WTC11 (cell line): ENCODE measurements around the gene CNDP2. TPM values are rescaled to one million over a fixed set of nuclear protein-coding genes. Genes with fewer than 3 reads are reported as not detected.

Experiments
- ATAC-seq: fragments of 200-7000 bp; cut with Tn5 transposase; 2 replicates; pipeline ENCODE4 v1.10.0; 2021; ENCODE audit warnings: mild to moderate bottlenecking, moderate library complexity
- CTCF ChIA-PET: fragments of 300-600 bp; sonication (Branson Sonifier 250); formaldehyde crosslinking; loops from one replicate; lab custom pipeline; 2021; ENCODE audit warnings: antibody characterized with exemption; lab: Charles Lee
- POLR2A ChIA-PET: fragments of 350-600 bp; sonication (Branson Sonifier 250); formaldehyde crosslinking; loops from one replicate; lab custom pipeline; 2021; ENCODE audit warnings: antibody characterized with exemption; lab: Charles Lee
- DNase-seq: peaks from one replicate; pipeline ENCODE4 v3.0.0; 2021; ENCODE audit warnings: low spot score
- H3K27ac Mint-ChIP-seq: 2 replicates; pipeline ENCODE4 v1.8.0; 2021; ENCODE audit warnings: mixed read lengths
- H3K27me3 Mint-ChIP-seq: 2 replicates; pipeline ENCODE4 v1.8.0; 2021; ENCODE audit warnings: low read depth, mild to moderate bottlenecking, moderate library complexity, mixed read lengths
- H3K36me3 Mint-ChIP-seq: 2 replicates; pipeline ENCODE4 v1.8.0; 2021; ENCODE audit warnings: mixed read lengths
- H3K4me1 Mint-ChIP-seq: 2 replicates; pipeline ENCODE4 v1.8.0; 2022; ENCODE audit warnings: mixed read lengths
- H3K4me3 Mint-ChIP-seq: 2 replicates; pipeline ENCODE4 v1.8.0; 2021; ENCODE audit warnings: mild to moderate bottlenecking, moderate library complexity, mixed read lengths
- H3K9me3 Mint-ChIP-seq: 2 replicates; pipeline ENCODE4 v1.8.0; 2021; ENCODE audit warnings: mixed read lengths
- ATF1 ChIP-seq: sonication (generic); formaldehyde crosslinking; IDR thresholded peaks from 2 replicates; pipeline ENCODE4 v1.8.1; 2023; ENCODE audit warnings: mild to moderate bottlenecking, moderate library complexity, missing genetic modification reagents
- CBFB ChIP-seq: sonication (generic); formaldehyde crosslinking; IDR thresholded peaks from 2 replicates; pipeline ENCODE4 v1.8.1; 2022; ENCODE audit warnings: mild to moderate bottlenecking, low read depth, missing genetic modification reagents
- ETV6 ChIP-seq: sonication (generic); formaldehyde crosslinking; IDR thresholded peaks from 2 replicates; pipeline ENCODE4 v1.8.1; 2022; ENCODE audit warnings: mild to moderate bottlenecking, missing genetic modification reagents
- GABPB1 ChIP-seq: sonication (generic); formaldehyde crosslinking; IDR thresholded peaks from 2 replicates; pipeline ENCODE4 v1.8.1; 2023; ENCODE audit warnings: mild to moderate bottlenecking, missing genetic modification reagents
- GTF2I ChIP-seq: fragments of 250-450 bp; sonication (Bioruptor Pico); conservative IDR thresholded peaks from 2 replicates; pipeline ENCODE4 v1.4.0; 2021; ENCODE audit warnings: mild to moderate bottlenecking
- JAZF1 ChIP-seq: fragments of 250-450 bp; sonication (Bioruptor Pico); IDR thresholded peaks from 2 replicates; pipeline ENCODE4 v1.9.0; 2021; ENCODE audit warnings: moderate library complexity, mild to moderate bottlenecking, inconsistent platforms
- SOX15 ChIP-seq: fragments of 250-450 bp; sonication (Bioruptor Pico); IDR thresholded peaks from 2 replicates; pipeline ENCODE4 v1.9.0; 2021; ENCODE audit warnings: mild to moderate bottlenecking
- TEAD4 ChIP-seq: sonication (generic); formaldehyde crosslinking; IDR thresholded peaks from 2 replicates; pipeline ENCODE4 v1.8.0; 2022; ENCODE audit warnings: mild to moderate bottlenecking, missing genetic modification reagents
- ZNF138 ChIP-seq: sonication (generic); formaldehyde crosslinking; conservative IDR thresholded peaks from 2 replicates; pipeline ENCODE4 v1.8.1; 2022; ENCODE audit warnings: mild to moderate bottlenecking, moderate library complexity, missing genetic modification reagents
- ZNF263 ChIP-seq: sonication (generic); formaldehyde crosslinking; IDR thresholded peaks from 2 replicates; pipeline ENCODE4 v1.8.1; 2022; ENCODE audit warnings: low read depth, mild to moderate bottlenecking, moderate library complexity, missing genetic modification reagents
- ZNF396 ChIP-seq: fragments of 250-450 bp; sonication (Bioruptor Pico); IDR thresholded peaks from 2 replicates; pipeline ENCODE4 v1.8.0; 2021; ENCODE audit warnings: mild to moderate bottlenecking, moderate library complexity, borderline replicate concordance
- total RNA-seq: library from RNA; stranded (reverse); gene quantifications from 3 replicates; pipeline ENCODE4 v1.2.3, GENCODE V29; 2021
- TF ChIP-seq, protein P1 (sequence below): fragments of 250-450 bp; sonication (Bioruptor Pico); IDR thresholded peaks from 2 replicates; pipeline ENCODE4 v1.9.0; 2021; ENCODE audit warnings: mild to moderate bottlenecking, borderline replicate concordance
- TF ChIP-seq, protein P2 (sequence below): fragments of 200-600 bp; IDR thresholded peaks from 2 replicates; pipeline ENCODE4 v1.8.0; 2022; ENCODE audit warnings: antibody characterized with exemption
- TF ChIP-seq, protein P3 (sequence below): sonication (generic); formaldehyde crosslinking; IDR thresholded peaks from 2 replicates; pipeline ENCODE4 v1.8.1; 2022; ENCODE audit warnings: mild to moderate bottlenecking, moderate library complexity, missing genetic modification reagents
- TF ChIP-seq, protein P4 (sequence below): fragments of 250-450 bp; sonication (Bioruptor Pico); conservative IDR thresholded peaks from 2 replicates; pipeline ENCODE4 v1.9.0; 2021; ENCODE audit warnings: mild to moderate bottlenecking
- TF ChIP-seq, protein P5 (sequence below): sonication (generic); formaldehyde crosslinking; IDR thresholded peaks from 2 replicates; pipeline ENCODE4 v1.8.1; 2023; ENCODE audit warnings: mild to moderate bottlenecking, missing genetic modification reagents, borderline replicate concordance

The CNDP2 gene
- total RNA-seq, 1 experiment from 2014 or later = 248 TPM

DNA sequence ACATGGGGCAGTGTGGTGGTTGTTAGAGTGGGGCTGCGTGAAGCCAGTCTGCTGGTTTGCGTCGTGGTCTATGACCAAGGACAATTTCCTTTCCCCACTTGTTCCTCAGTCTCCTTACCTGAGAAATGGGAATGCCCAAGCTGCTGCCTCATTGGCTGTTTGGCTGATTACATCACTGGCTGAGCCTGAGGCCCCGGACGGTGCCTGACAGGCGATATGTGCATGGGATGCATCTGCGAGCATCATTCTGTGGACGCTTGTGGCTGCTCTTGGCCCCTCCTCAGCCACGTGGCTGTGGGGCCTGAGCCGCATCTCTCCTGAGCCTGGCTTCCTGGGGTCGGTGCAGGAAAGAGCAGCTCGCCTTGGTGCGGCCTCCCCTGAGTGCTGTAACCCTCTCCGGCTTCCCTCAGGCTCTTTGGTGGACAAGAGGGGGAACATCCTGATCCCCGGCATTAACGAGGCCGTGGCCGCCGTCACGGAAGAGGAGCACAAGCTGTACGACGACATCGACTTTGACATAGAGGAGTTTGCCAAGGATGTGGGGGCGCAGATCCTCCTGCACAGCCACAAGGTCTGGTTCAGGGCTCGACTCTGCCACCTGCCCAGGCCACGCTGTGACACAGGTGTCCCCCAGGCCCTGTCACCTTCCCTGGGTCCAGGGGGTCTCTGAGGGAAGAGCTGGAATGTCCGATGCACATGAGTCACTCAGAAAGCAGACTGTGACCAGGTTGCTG lies 17.2 kb downstream of the CNDP2 start:
- Mint-ChIP-seq H3K9me3 (no peaks in the 10 kb centered on the region), H3K36me3 (peaks cover 66% of the 10 kb centered on the region), H3K4me1 (no peaks in the 10 kb centered on the region), H3K27ac (no peak overlapping the region)
- CTCF ChIA-PET = interaction anchor here (1.1 kb wide), 1 partner anchor 39 kb away, joined by 4 read pairs; no protein-coding TSS in a partner anchor
- no peak for ATAC-seq
- TF ChIP-seq ZNF263 (no peak), ETV6 (CRISPR knock-in tag) (no peak), ATF1 (CRISPR knock-in tag) (no peak), TEAD4 (no peak), JAZF1 (CRISPR knock-in tag) (no peak), CBFB (CRISPR knock-in tag) (no peak), SOX15 (CRISPR knock-in tag) (no peak), GABPB1 (CRISPR knock-in tag) (no peak), ZNF138 (no peak), ZNF396 (CRISPR knock-in tag) (no peak), GTF2I (CRISPR knock-in tag) (no peak)
- TF ChIP-seq, protein P1, sequence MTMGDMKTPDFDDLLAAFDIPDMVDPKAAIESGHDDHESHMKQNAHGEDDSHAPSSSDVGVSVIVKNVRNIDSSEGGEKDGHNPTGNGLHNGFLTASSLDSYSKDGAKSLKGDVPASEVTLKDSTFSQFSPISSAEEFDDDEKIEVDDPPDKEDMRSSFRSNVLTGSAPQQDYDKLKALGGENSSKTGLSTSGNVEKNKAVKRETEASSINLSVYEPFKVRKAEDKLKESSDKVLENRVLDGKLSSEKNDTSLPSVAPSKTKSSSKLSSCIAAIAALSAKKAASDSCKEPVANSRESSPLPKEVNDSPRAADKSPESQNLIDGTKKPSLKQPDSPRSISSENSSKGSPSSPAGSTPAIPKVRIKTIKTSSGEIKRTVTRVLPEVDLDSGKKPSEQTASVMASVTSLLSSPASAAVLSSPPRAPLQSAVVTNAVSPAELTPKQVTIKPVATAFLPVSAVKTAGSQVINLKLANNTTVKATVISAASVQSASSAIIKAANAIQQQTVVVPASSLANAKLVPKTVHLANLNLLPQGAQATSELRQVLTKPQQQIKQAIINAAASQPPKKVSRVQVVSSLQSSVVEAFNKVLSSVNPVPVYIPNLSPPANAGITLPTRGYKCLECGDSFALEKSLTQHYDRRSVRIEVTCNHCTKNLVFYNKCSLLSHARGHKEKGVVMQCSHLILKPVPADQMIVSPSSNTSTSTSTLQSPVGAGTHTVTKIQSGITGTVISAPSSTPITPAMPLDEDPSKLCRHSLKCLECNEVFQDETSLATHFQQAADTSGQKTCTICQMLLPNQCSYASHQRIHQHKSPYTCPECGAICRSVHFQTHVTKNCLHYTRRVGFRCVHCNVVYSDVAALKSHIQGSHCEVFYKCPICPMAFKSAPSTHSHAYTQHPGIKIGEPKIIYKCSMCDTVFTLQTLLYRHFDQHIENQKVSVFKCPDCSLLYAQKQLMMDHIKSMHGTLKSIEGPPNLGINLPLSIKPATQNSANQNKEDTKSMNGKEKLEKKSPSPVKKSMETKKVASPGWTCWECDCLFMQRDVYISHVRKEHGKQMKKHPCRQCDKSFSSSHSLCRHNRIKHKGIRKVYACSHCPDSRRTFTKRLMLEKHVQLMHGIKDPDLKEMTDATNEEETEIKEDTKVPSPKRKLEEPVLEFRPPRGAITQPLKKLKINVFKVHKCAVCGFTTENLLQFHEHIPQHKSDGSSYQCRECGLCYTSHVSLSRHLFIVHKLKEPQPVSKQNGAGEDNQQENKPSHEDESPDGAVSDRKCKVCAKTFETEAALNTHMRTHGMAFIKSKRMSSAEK = no peak
- TF ChIP-seq, protein P2, sequence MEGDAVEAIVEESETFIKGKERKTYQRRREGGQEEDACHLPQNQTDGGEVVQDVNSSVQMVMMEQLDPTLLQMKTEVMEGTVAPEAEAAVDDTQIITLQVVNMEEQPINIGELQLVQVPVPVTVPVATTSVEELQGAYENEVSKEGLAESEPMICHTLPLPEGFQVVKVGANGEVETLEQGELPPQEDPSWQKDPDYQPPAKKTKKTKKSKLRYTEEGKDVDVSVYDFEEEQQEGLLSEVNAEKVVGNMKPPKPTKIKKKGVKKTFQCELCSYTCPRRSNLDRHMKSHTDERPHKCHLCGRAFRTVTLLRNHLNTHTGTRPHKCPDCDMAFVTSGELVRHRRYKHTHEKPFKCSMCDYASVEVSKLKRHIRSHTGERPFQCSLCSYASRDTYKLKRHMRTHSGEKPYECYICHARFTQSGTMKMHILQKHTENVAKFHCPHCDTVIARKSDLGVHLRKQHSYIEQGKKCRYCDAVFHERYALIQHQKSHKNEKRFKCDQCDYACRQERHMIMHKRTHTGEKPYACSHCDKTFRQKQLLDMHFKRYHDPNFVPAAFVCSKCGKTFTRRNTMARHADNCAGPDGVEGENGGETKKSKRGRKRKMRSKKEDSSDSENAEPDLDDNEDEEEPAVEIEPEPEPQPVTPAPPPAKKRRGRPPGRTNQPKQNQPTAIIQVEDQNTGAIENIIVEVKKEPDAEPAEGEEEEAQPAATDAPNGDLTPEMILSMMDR = no peak
- TF ChIP-seq, protein P3, sequence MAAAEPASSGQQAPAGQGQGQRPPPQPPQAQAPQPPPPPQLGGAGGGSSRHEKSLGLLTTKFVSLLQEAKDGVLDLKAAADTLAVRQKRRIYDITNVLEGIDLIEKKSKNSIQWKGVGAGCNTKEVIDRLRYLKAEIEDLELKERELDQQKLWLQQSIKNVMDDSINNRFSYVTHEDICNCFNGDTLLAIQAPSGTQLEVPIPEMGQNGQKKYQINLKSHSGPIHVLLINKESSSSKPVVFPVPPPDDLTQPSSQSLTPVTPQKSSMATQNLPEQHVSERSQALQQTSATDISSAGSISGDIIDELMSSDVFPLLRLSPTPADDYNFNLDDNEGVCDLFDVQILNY (CRISPR knock-in tag) = no peak
- TF ChIP-seq, protein P4, sequence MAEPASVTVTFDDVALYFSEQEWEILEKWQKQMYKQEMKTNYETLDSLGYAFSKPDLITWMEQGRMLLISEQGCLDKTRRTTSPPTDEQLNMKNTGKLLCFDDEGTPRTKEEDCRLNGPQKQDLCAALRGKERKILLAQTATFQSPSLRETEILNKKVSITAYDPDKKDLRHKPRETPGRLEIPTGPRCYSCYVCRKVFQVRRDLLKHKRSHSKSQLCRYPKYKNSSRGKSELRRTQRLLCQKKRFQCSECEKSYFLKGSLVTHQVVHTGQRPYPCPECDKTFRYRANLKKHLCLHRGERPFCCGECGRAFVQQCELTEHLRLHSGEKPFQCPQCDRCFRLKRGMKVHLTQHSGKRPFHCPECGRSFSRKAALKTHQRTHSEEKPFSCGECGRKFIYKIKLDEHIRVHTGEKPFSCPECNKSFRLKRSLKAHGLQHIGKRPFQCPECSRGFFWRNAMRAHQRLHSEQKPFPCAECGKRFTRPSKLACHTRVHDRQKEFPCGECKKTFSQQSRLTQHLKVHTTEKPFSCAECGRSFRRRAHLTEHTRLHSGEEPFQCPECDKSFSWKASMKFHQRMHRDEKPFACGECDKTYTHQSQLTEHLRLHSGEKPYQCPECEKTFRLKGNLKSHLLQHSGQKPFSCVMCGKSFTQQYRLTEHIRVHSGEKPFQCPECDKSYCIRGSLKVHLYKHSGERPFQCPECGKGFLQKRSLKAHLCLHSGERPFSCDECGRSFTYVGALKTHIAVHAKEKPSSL = no peak
- TF ChIP-seq, protein P5, sequence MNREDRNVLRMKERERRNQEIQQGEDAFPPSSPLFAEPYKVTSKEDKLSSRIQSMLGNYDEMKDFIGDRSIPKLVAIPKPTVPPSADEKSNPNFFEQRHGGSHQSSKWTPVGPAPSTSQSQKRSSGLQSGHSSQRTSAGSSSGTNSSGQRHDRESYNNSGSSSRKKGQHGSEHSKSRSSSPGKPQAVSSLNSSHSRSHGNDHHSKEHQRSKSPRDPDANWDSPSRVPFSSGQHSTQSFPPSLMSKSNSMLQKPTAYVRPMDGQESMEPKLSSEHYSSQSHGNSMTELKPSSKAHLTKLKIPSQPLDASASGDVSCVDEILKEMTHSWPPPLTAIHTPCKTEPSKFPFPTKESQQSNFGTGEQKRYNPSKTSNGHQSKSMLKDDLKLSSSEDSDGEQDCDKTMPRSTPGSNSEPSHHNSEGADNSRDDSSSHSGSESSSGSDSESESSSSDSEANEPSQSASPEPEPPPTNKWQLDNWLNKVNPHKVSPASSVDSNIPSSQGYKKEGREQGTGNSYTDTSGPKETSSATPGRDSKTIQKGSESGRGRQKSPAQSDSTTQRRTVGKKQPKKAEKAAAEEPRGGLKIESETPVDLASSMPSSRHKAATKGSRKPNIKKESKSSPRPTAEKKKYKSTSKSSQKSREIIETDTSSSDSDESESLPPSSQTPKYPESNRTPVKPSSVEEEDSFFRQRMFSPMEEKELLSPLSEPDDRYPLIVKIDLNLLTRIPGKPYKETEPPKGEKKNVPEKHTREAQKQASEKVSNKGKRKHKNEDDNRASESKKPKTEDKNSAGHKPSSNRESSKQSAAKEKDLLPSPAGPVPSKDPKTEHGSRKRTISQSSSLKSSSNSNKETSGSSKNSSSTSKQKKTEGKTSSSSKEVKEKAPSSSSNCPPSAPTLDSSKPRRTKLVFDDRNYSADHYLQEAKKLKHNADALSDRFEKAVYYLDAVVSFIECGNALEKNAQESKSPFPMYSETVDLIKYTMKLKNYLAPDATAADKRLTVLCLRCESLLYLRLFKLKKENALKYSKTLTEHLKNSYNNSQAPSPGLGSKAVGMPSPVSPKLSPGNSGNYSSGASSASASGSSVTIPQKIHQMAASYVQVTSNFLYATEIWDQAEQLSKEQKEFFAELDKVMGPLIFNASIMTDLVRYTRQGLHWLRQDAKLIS = no peak
- TF ChIP-seq, all 79 proteins: peak for 0
- DNase-seq = no peak
- H3K4me3 Mint-ChIP-seq = no peak overlapping the region
- H3K27me3 Mint-ChIP-seq = no peaks in the 10 kb centered on the region
- POLR2A ChIA-PET = no interaction called here
